GM19043 (cell line): Measurements from ENCODE around the gene IGF2R.
"Not testable (repeated sequence)": the region's sequence is repeated elsewhere in the genome, so short reads cannot be mapped to it uniquely, and the experiment has no call there.

Experiments used
- ATAC-seq: cut with Tn5 transposase; IDR thresholded peaks from one replicate; pipeline ENCODE4 v1.9.1; 2021; ENCODE audit warnings: low read depth; ENCODE audit not compliant: unreplicated experiment

Gene IGF2R

DNA sequence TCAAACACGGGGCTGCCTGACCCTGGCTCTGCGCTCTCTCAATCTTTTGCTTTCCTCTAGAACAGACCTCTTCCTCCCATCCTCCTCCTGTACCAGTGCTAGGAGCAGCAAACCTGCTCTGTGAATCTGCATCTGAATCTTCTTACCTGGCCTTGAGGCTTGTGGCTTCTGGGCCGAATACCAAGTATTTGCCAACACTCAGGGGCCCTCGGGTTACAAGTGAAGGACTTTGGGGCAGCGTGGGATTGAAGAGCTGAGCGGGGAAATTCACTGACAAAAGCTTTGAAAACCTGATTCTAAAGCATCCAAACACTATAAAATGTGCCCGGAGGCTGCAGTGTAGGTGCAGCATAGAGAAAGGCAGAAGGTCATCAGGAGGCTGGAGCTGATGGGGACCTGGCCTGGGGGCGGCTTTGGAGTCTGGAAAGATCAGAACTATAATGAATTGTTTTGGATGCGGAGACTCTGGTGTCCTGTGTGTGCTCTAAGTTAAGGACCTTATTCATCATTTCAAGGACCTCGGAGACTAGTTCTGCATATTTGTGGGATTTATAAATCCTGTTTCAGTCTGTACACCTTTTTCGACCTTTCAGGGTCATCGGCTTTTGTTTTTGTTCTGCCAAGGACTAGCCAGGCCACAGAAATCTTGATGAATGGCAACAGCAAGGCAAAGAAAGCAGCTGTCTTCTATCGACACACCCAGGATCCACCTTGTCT, 16.4 kb upstream of the IGF2R start:
- no peak for ATAC-seq

GRCh38 chr6:159953091-159953601, 15.7 kb upstream of the IGF2R start:
- no peak for ATAC-seq

DNA sequence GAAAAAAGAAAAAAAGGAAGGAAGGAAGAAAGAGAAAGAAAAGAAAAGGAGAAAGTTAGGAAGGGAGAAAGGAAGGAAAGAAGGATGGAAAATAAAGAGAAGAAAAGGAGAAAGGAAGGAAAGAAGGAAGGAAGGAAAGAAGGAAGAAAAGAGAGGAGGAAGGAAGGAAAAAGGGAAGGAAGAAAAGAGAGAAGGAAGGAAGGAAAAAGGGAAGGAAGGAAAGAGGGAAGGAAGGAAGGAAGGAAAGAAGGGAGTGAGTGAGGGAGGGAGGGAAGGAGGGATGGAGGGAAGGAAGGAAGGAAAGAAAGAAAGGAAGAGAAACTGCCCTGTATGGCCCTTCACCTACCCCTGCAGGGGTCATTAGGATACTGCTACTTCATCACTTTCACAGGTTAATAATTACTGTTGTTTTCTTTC, 12.9 kb upstream of the IGF2R start:
- no peak for ATAC-seq

DNA sequence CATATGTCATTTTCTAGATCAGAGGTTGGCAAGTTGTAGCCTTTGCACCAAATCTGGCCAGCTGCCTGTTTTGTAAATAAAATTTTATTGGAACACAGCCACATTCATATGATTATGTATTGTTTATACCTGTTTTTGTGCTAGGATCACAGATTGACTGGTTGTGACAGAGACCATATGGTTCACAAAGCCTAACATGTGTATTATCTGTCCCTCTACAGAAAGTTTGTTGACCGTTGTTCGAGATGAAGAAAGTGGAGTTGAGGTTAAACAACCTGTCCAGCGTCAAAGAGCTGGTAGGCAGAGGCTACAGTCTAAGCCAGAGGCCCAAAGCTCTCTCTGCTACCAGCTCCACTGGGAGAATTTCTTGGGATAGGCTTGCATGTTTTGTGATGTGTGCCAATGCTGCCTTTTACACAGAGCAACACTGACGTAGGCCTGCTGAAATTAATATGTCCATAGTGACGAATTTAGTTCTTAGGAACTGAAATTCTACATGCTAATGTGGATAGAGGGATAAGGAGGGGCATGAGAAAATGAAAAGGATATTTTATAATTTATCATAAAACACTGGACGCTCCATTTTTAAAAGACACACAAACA, 11.7 kb upstream of the IGF2R start:
- ATAC-seq, result no peak

DNA sequence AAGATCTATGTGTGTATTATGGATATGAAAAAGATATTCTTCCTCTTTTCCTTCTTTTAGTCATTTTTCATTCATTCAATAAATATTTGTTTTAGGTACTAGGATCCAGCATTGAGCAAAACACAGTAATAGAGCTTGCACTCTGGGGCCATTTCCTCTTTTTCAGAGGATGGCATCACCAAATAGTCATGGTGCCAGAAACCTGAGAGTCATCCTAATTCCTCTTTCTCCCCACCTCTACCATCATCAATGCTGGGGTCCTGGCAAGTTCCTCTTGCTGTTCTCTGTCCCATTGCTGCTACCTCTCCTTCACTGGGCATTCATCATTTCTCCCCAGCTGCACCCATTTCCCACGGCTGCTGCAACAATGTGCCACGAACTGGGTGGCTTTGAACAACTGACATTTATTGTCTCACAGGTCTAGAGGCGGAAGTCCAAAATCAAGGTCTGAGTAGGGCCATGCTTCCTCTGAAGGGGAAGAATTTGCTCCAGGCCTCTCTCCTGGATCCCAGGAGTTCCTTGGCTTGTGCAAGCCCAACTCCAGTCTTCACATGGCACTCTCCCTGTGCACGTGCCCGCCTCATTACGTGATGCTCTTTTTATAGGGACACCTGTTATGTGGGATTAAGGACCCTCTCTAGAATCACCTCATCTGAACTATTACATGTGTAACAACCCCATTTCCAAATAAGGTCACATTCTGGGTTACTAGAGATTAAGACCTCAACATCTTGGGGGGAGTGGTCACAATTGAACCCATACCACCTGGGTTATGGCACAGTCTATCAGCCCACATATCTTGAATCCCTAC, 9.5 kb upstream of the IGF2R start:
- ATAC-seq, result peak; percentile 78

DNA sequence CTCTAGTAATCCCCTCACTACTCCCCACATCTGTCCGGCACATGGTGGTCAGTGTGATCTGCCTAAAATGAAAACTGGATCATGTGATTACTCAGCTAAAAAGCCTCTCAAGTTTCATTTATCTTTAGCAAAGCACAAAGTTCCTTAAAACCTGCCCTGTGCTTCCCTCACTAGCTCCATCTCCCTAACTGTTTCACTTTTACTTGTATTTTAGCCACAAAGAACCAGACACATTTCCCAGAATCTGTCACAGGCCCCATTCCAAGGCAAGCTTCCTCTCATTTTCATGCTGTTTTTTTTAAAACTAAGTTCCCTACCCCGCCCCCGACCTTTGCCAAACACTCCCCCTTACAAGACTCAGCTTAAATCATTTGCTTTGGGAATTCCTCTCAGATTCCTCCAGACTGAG, 8.9 kb upstream of the IGF2R start:
- ATAC-seq, result no peak

- no peak for ATAC-seq
These were observed 8.4 kb upstream of the IGF2R start for GRCh38 chr6:159960485-159960884.

- ATAC-seq, result no peak
These were observed 7.4 kb upstream of the IGF2R start for GRCh38 chr6:159961528-159961927.

DNA sequence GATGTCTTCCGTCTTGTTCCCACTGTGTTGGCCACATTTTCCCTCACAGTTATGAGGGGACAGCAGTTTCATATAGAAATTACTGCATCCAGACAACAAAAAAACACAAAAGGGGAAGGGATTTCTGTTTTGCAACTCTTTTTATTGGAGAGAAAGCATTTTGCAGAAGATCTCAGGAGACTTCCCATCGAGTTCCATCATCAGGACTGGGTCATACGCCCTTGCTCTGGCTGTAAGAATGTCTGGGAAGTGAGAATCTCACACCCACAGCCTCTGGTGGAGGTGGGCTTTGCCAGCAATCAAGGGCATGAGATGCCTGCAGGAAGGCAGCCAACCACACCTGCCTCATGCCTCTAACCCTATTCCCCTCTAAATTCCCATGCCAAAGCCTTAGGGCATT, 5.8 kb upstream of the IGF2R start:
- ATAC-seq, result no peak

DNA sequence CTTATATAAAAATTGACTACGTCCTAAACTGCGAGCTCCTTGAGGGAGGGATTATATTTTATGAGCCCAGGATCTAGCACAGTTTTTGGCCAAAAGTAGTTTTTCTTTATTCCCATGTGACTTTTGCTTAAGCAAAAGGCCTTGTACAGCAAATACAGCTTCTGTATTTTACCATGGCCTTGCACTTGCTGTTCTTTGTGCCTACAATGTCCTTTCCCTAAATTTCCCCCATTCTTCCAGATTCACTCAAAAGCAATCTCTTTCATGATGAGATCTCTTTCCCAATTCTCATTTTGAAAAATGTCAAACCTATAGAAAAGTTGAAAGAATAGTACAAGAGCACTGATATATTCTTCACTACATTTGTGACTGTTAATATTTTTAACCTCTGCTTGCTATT, 4.8 kb upstream of the IGF2R start:
- no peak for ATAC-seq

GRCh38 chr6:159966339-159966738, 2.5 kb upstream of the IGF2R start:
- ATAC-seq, result no peak

DNA sequence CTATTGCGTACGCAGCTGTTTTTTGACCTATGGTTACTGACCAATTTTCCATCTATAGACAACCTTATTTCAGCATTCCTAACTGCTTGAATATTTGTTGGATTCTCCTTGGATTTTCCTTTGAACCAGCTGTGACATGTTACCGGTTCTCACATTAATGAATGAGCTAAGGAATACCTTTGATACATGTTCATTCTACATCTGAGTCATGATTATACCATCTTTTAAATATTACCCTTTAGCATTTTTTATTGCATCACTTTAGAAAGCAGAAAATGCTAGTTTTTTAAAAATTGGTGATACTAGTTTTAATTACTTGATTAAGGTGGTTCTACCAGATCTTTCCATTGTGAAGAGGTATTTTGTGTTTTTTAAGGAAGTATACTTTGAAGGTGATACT, 1.9 kb upstream of the IGF2R start:
- ATAC-seq, result no peak

GRCh38 chr6:159967621-159968020, 1.3 kb upstream of the IGF2R start:
- not testable (repeated sequence) for ATAC-seq

GRCh38 chr6:159969204-159969912, 476 bp downstream of the IGF2R start:
- peak; percentile 10 for ATAC-seq

- no peak for ATAC-seq
These were observed 1.0 kb downstream of the IGF2R start for GRCh38 chr6:159969921-159970320.

DNA sequence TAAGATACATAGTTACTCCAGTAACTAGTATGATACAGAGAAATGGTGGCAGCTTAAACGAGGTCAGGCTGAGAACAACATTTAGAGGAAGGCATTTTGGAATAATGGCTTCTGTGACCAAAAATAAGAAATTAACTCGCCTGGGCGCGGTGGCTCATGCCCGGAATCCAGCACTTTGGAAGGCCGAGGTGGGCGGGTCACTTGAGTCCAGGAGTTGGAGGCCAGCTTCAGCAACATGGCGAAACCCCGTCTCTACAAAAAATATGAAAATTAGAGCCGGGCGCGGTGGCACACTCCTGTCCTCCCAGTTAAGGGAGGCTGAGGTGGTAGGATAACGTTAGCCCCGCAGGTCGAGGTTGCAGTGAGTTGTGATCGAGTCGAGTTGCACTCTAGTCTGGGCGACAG, 1.8 kb downstream of the IGF2R start:
- no peak for ATAC-seq

- no peak for ATAC-seq
These were observed 2.7 kb downstream of the IGF2R start for GRCh38 chr6:159971341-159972178.

DNA sequence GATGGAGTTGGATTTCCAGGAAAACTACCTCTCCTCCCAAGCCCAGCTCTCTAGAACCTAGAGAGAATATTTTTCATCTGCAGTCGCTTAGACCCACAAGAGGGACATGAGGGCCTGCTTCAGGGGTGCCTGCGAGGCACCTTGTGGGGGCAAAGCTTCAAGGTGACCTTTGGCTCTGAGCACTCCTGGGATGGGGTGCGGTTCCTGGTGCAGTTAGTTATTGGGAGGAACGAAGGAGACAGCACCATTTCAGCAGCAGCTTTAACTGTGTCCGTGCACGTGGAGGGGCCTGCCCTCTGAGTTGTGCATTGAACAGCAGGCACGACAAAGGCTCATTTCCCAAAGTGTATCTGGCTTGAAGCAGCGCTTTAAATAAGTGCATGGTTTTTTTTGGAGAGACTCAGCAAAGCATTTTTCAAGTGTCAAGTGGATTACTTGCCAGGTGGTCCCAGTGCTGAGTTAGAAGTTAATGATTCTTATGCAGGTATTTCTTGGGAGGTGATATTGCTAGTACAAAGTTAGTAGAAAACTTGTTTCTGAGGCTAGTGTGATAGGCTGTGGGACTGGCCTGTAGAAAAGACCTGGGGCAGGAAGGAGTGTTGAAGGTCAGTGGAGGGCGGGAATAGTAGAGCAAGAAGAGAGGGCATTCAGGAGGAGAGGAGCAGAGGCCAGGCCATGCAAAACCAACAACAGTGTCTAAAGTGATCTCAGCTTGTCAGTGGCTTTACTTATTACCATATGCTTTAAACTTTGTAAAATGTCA, 3.8 kb downstream of the IGF2R start:
- ATAC-seq, result no peak

GRCh38 chr6:159973406-159973805, 4.5 kb downstream of the IGF2R start:
- no peak for ATAC-seq
